Left ventricle myocardium inferior (tissue), 1 donor: ENCODE measurements around the gene COMMD1. TPM values are rescaled to one million over a fixed set of nuclear protein-coding genes. Genes with fewer than 3 reads are reported as not detected.

Experiments
- DNase-seq: peaks from one replicate; pipeline ENCODE4 v3.0.0-alpha.2; 2020
- H3K27ac ChIP-seq: fragments of 200-600 bp; replicated peaks from 2 replicates; pipeline ENCODE4 v1.8.0; 2021
- H3K27me3 ChIP-seq: fragments of 200-600 bp; 2 replicates; pipeline ENCODE4 v1.8.0; 2021; ENCODE audit warnings: low read depth
- H3K36me3 ChIP-seq: fragments of 200-600 bp; 2 replicates; pipeline ENCODE4 v1.8.0; 2021
- H3K4me1 ChIP-seq: fragments of 200-600 bp; 2 replicates; pipeline ENCODE4 v1.8.0; 2021
- H3K4me3 ChIP-seq: fragments of 200-600 bp; 2 replicates; pipeline ENCODE4 v1.8.0; 2021; ENCODE audit warnings: mild to moderate bottlenecking, moderate library complexity
- H3K9me3 ChIP-seq: fragments of 200-600 bp; replicated peaks from 2 replicates; pipeline ENCODE4 v1.8.0; 2021
- intact Hi-C: fragments of 100-400 bp; cut with micrococcal nuclease; formaldehyde crosslinking; loops from one replicate; pipeline ENCODE4 v1.11.0; 2022
- total RNA-seq: library from RNA; stranded (reverse); fragmentation: NEBNext Ultra II Directional; extraction: Animal tissue kit (Norgen Biotek cat#: 25700); gene quantifications from one replicate; pipeline ENCODE4 v1.2.1, GENCODE V29; 2021
- TF ChIP-seq, protein P1 (sequence below): fragments of 200-600 bp; IDR thresholded peaks from 2 replicates; pipeline ENCODE4 v1.8.0; 2021; ENCODE audit warnings: antibody characterized with exemption, mild to moderate bottlenecking, borderline replicate concordance
- donor health status: DM: no; HTN: yes; CAD: no; lungs with severe emphysema.

Gene COMMD1
- total RNA-seq, 1 donor from 2014 or later: 63.7 TPM

DNA sequence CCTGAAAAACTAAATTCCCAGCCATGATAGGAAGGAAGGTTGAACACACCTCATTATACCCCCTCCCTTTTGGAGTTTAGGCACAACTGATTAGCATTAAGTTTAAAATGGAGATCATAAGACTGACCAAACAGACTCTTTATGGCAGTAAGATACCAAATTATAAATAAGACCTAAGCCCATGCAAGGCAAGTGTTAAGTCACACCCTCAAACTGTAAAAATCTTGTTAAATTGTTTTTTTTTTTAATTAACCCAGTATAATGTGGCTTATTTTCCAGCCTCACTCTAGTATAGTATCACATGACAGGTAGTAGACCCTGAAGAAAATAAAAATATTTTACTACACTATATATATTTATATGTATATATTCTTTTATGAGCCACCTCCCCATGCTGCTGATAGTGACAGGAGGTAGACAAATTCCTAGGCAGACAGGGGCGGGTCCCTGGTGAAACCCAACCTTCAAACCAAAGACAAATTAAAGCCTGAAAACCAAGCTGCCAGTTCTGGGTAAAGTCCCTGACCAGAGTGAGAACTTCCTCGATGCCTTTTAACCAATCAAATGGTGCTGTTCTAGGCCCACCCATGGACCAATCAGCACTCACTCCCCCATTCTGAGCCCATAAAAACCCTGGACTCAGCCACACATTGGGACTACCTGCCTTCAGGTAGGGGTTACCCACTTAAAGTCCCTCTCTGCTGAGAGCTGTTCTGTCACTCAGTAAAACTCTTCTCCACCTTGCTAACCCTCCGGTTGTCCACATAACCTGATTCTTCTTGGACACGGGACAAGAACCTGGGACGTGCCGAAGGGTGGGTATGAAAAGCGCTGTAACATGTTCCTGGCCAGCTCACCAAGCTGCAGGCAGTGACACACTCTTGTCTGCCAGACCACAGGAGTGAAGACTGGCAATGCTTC, 166.5 kb downstream of the COMMD1 start:
- Histone ChIP-seq H3K27ac (no peak overlapping the region), H3K4me1 (peaks cover 7% of the 10 kb centered on the region), H3K9me3 (peaks cover 13% of the 10 kb centered on the region), H3K4me3 (no peak overlapping the region), H3K36me3 (peaks cover 9% of the 10 kb centered on the region), H3K27me3 (no peaks in the 10 kb centered on the region)
- TF ChIP-seq, protein P1, sequence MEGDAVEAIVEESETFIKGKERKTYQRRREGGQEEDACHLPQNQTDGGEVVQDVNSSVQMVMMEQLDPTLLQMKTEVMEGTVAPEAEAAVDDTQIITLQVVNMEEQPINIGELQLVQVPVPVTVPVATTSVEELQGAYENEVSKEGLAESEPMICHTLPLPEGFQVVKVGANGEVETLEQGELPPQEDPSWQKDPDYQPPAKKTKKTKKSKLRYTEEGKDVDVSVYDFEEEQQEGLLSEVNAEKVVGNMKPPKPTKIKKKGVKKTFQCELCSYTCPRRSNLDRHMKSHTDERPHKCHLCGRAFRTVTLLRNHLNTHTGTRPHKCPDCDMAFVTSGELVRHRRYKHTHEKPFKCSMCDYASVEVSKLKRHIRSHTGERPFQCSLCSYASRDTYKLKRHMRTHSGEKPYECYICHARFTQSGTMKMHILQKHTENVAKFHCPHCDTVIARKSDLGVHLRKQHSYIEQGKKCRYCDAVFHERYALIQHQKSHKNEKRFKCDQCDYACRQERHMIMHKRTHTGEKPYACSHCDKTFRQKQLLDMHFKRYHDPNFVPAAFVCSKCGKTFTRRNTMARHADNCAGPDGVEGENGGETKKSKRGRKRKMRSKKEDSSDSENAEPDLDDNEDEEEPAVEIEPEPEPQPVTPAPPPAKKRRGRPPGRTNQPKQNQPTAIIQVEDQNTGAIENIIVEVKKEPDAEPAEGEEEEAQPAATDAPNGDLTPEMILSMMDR: no peak
- intact Hi-C loops: no loop called here
- no peak for DNase-seq

DNA sequence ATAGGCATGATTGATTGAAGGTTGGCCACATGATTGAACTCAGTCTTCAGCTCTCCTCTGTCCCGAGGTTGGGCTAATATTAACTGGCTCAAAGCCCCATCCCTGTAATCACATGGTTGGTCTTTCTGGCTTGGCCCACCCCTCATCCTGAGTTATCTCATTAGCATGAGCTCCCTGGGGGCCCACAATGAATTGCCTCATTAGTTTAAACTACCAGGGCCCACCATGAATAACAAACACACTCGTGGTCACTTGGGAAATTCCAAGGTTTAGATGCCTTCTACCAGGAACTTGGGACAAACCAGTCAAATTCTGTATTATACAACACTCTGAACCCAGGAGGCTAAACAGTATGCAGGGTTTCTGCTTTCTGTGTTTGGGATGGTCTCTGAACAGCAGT, 168.8 kb downstream of the COMMD1 start:
- Histone ChIP-seq H3K27ac (no peak overlapping the region), H3K4me1 (peaks cover 16% of the 10 kb centered on the region)
- intact Hi-C loops: no loop called here

DNA sequence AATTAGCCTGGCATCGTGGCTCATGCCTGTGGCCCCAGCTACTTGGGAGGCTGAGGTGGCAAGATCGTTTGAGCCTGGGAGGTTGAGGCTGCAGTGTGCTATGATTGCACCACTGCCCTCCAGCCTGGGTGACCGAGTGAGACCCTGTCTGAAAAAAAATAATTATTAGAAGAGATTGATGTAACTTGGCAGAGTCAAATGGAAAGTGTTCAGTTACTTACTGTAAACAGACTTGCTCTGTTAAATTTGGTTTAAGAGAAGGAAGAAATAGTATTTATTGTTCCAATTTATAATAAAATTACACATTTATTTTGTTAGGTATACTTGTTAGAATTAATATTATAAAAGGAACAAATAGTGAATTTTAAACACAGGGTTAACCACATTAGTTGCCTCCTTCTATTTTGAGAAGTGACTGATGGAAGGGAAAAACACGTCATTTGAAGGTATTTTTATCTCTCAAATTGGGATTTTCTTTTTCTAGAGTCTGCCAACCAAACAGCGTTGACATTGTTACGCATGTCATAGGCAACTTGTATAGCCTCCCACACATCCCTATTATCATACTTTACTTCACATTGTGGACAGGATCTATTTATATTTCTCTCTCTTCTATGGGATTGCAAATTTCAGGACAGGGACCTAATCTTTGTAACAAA, 171.6 kb downstream of the COMMD1 start:
- Histone ChIP-seq H3K9me3 (peaks cover 8% of the 10 kb centered on the region), H3K36me3 (peaks cover 9% of the 10 kb centered on the region), H3K4me3 (no peak overlapping the region), H3K27me3 (no peaks in the 10 kb centered on the region), H3K27ac (no peak overlapping the region), H3K4me1 (peaks cover 19% of the 10 kb centered on the region)
- DNase-seq: no peak
- TF ChIP-seq, protein P1: no peak
- intact Hi-C loops: no loop called here

More for the DNA sequence above, 168.8 kb downstream of the COMMD1 start:
- Histone ChIP-seq H3K36me3 (peaks cover 9% of the 10 kb centered on the region), H3K9me3 (peaks cover 13% of the 10 kb centered on the region), H3K4me3 (no peak overlapping the region), H3K27me3 (no peaks in the 10 kb centered on the region)
- no peak for DNase-seq
- TF ChIP-seq, protein P1: no peak

DNA sequence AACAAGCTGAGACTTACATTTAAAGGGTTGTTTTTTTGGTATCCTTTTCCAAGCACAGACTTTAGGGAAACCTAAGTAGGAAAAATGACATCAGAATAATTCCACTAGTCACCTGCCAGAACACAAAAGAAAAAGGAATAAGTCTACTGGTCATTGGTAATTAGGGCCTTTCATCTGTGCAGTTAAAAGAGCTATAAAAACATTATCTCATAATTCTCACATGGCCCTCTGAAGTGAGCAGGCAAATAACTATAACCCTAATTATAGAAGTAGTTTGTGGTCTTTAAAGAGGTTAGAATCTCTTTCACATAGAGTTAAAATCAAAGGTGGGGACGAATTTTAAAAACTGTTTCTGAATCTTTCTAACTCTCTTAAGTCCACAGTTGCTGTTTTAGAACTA, 179.3 kb downstream of the COMMD1 start:
- TF ChIP-seq, protein P1: no peak
- H3K4me3 ChIP-seq: no peak overlapping the region
- H3K36me3 ChIP-seq: no peaks in the 10 kb centered on the region
- no peak overlapping the region for H3K27ac ChIP-seq
- DNase-seq: no peak
- no peaks in the 10 kb centered on the region for H3K9me3 ChIP-seq
- intact Hi-C loops: no loop called here
- H3K27me3 ChIP-seq: no peaks in the 10 kb centered on the region
- H3K4me1 ChIP-seq: peaks cover 15% of the 10 kb centered on the region

DNA sequence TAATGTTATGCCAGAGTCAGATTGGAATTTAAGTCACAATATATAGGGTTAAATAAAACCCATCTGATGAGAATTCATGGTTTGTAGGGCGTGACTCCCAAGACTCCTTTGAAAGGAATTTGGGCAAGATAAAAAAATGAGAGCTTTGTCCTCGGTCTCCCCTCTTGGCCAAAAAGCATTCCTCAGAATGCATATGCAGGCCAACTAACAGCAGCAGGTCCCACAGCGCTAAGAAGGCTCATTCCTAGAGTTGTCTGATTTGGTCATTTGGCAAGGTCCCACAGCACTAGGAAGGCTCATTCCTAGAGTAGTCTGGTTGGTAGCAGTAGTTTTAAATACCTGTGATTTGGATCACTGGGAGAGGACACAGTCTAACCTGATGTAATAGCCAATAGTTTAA, 184.2 kb downstream of the COMMD1 start:
- Histone ChIP-seq H3K9me3 (no peaks in the 10 kb centered on the region), H3K36me3 (no peaks in the 10 kb centered on the region), H3K27me3 (no peaks in the 10 kb centered on the region), H3K27ac (no peak overlapping the region), H3K4me1 (peaks cover 15% of the 10 kb centered on the region), H3K4me3 (no peak overlapping the region)
- TF ChIP-seq, protein P1: no peak
- no peak for DNase-seq
- intact Hi-C loops: no loop called here
